Mesenteric fat pad (tissue), 1 donor: Measurements from ENCODE around the gene CACNG7. TPM values are rescaled to one million over a fixed set of nuclear protein-coding genes. Genes with fewer than 3 reads are reported as not detected.

Experiments used
- DNase-seq: peaks from one replicate; pipeline ENCODE4 v3.0.0-alpha.2; 2020; ENCODE audit warnings: low spot score
- total RNA-seq: library from RNA; stranded (reverse); fragmentation: NEBNext Ultra II Directional; extraction: Animal tissue kit (Norgen Biotek cat#: 25700); gene quantifications from one replicate; pipeline ENCODE4 v1.2.1, GENCODE V29; 2021
- donor health status: DM: yes; HTN: yes; CAD: no.

Gene CACNG7
- total RNA-seq, 1 donor from 2014 or later, result not detected

GRCh38 chr19:53951436-53951835, 42.4 kb downstream of the CACNG7 start:
- no peak for DNase-seq

- DNase-seq, result no peak
Observed at GRCh38 chr19:53951947-53952346, 42.9 kb downstream of the CACNG7 start.

- DNase-seq, result no peak
Observed at GRCh38 chr19:53953383-53953782, 44.3 kb downstream of the CACNG7 start.

GRCh38 chr19:53957448-53958167, 48.5 kb downstream of the CACNG7 start:
- no peak for DNase-seq

- DNase-seq, result no peak
Observed at GRCh38 chr19:53958168-53958571, 49.1 kb downstream of the CACNG7 start.

GRCh38 chr19:53958823-53959757, 50.0 kb downstream of the CACNG7 start:
- DNase-seq, result no peak

- no peak for DNase-seq
Observed at GRCh38 chr19:53960187-53960586, 51.1 kb downstream of the CACNG7 start.

- DNase-seq, result no peak
Observed at GRCh38 chr19:53960886-53961285, 51.8 kb downstream of the CACNG7 start.

- no peak for DNase-seq
Observed at GRCh38 chr19:53961523-53962356, 52.7 kb downstream of the CACNG7 start.

- DNase-seq, result no peak
Observed at GRCh38 chr19:53962887-53963431, 53.9 kb downstream of the CACNG7 start, which contains the start of gene CACNG8. Gene CACNG8, plus strand, starts transcription at chr19:53962937.

- DNase-seq, result no peak
Observed at GRCh38 chr19:53965091-53965490, 56.0 kb downstream of the CACNG7 start.

- no peak for DNase-seq
Observed at GRCh38 chr19:53966931-53967330, 57.9 kb downstream of the CACNG7 start.

GRCh38 chr19:53969366-53969765, 60.3 kb downstream of the CACNG7 start:
- DNase-seq, result no peak

GRCh38 chr19:53971673-53972072, 62.6 kb downstream of the CACNG7 start:
- DNase-seq, result no peak

- DNase-seq, result no peak
Observed at GRCh38 chr19:53977429-53977990, 68.4 kb downstream of the CACNG7 start.

- no peak for DNase-seq
Observed at GRCh38 chr19:53977991-53978731, 69.1 kb downstream of the CACNG7 start.

- no peak for DNase-seq
Observed at GRCh38 chr19:53978975-53979801, 70.1 kb downstream of the CACNG7 start.

- no peak for DNase-seq
Observed at GRCh38 chr19:53980539-53981375, 71.7 kb downstream of the CACNG7 start.
